HL-60 (cell line): ENCODE measurements around the gene APMAP.

Experiments
- DNase-seq, 2 experiments: peaks; one replicate each; pipeline ENCODE4 v3.0.0-alpha.2; 2010 to 2020; ENCODE audit warnings: low read depth in 1 of 2, low spot score in 1 of 2
- H3K27ac ChIP-seq: fragments of 250-450 bp; sonication (Bioruptor Pico); replicated peaks from 2 replicates; pipeline ENCODE4 v1.5.1; 2020; ENCODE audit warnings: mild to moderate bottlenecking, moderate library complexity
- H3K27me3 ChIP-seq: fragments of 250-450 bp; sonication (Bioruptor Pico); 2 replicates; pipeline ENCODE4 v1.5.1; 2021; ENCODE audit warnings: mild to moderate bottlenecking, moderate library complexity; ENCODE audit not compliant: insufficient read depth, poor library complexity, severe bottlenecking
- H3K4me3 ChIP-seq: replicated peaks from 2 replicates; pipeline ENCODE4 v1.5.1; 2011; ENCODE audit warnings: mild to moderate bottlenecking, control low read depth, low read length; ENCODE audit not compliant: insufficient read depth
- CTCF ChIP-seq: IDR thresholded peaks from one replicate; pipeline ENCODE4 v1.5.1; 2011; ENCODE audit warnings: low read length, control low read depth, inconsistent platforms; ENCODE audit not compliant: insufficient read depth
- GABPA ChIP-seq: IDR thresholded peaks from 2 replicates; pipeline ENCODE4 v1.6.1; 2012; ENCODE audit warnings: low read depth
- POLR2AphosphoS5 ChIP-seq: IDR thresholded peaks from 2 replicates; pipeline ENCODE4 v1.6.1; 2012; ENCODE audit warnings: low read depth
- SPI1 ChIP-seq: IDR thresholded peaks from 2 replicates; pipeline ENCODE4 v1.6.1; 2012; ENCODE audit warnings: low read depth, mild to moderate bottlenecking, borderline replicate concordance
- TF ChIP-seq, protein P1 (sequence below): IDR thresholded peaks from 2 replicates; pipeline ENCODE4 v1.6.1; 2012; ENCODE audit warnings: low read depth; ENCODE audit not compliant: insufficient replicate concordance

The APMAP gene

GRCh38 chr20:24990810-24991252 lies 1.7 kb downstream of the APMAP start:
- Histone ChIP-seq H3K27ac (peak overlapping the region; percentile 75), H3K4me3 (peak overlapping the region; percentile 91), H3K27me3 (no peaks in the 10 kb centered on the region)
- DNase-seq = no peak
- TF ChIP-seq, protein P1, sequence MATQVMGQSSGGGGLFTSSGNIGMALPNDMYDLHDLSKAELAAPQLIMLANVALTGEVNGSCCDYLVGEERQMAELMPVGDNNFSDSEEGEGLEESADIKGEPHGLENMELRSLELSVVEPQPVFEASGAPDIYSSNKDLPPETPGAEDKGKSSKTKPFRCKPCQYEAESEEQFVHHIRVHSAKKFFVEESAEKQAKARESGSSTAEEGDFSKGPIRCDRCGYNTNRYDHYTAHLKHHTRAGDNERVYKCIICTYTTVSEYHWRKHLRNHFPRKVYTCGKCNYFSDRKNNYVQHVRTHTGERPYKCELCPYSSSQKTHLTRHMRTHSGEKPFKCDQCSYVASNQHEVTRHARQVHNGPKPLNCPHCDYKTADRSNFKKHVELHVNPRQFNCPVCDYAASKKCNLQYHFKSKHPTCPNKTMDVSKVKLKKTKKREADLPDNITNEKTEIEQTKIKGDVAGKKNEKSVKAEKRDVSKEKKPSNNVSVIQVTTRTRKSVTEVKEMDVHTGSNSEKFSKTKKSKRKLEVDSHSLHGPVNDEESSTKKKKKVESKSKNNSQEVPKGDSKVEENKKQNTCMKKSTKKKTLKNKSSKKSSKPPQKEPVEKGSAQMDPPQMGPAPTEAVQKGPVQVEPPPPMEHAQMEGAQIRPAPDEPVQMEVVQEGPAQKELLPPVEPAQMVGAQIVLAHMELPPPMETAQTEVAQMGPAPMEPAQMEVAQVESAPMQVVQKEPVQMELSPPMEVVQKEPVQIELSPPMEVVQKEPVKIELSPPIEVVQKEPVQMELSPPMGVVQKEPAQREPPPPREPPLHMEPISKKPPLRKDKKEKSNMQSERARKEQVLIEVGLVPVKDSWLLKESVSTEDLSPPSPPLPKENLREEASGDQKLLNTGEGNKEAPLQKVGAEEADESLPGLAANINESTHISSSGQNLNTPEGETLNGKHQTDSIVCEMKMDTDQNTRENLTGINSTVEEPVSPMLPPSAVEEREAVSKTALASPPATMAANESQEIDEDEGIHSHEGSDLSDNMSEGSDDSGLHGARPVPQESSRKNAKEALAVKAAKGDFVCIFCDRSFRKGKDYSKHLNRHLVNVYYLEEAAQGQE = no peak
- TF ChIP-seq GABPA = no peak
- TF ChIP-seq CTCF = no peak
- TF ChIP-seq POLR2AphosphoS5 = no peak
- TF ChIP-seq SPI1 = no peak

DNA sequence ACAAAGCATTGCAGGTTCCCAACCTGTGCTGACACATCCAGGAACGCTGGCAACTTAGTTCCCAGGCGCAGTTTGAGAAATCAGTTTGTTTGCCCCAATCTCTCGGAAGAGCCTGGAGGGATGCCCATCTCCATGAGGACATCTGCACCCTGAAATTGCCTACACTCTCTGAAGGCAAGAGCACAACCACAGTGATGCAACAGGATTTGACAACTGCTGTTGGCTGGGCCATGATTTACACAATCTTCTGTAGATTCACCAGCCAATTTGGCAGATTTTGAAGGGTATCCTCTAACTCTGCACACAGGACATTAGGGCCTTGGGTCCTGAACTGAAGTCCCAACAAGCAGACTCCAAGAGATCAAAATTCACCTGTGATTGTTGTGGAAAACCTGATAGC lies 3.4 kb downstream of the APMAP start:
- Histone ChIP-seq H3K27me3 (no peaks in the 10 kb centered on the region), H3K27ac (peak overlapping the region; percentile 75), H3K4me3 (no peak overlapping the region)
- TF ChIP-seq CTCF (no peak), SPI1 (no peak), POLR2AphosphoS5 (no peak), GABPA (no peak)
- TF ChIP-seq, protein P1 = no peak
- DNase-seq = peak in 1 of 2 experiments; percentile 84

GRCh38 chr20:24987873-24988835 lies 4.4 kb downstream of the APMAP start:
- no peak for DNase-seq
- TF ChIP-seq POLR2AphosphoS5 (no peak), GABPA (no peak), SPI1 (no peak), CTCF (no peak)
- TF ChIP-seq, protein P1 = no peak
- Histone ChIP-seq H3K27me3 (no peaks in the 10 kb centered on the region), H3K27ac (peak overlapping the region; percentile 75), H3K4me3 (no peak overlapping the region)
